Amygdala (tissue), 56 donors: ENCODE measurements around the gene BUD13.
"Not testable (repeated sequence)": the region's sequence is repeated elsewhere in the genome, so short reads cannot be mapped to it uniquely, and the experiment has no call there.

ENCODE experiments used
- DNase-seq, 56 donors: peaks; one replicate each; lab custom pipeline; 2025; lab: John Stamatoyannopoulos, UW

BUD13 gene, protein sequence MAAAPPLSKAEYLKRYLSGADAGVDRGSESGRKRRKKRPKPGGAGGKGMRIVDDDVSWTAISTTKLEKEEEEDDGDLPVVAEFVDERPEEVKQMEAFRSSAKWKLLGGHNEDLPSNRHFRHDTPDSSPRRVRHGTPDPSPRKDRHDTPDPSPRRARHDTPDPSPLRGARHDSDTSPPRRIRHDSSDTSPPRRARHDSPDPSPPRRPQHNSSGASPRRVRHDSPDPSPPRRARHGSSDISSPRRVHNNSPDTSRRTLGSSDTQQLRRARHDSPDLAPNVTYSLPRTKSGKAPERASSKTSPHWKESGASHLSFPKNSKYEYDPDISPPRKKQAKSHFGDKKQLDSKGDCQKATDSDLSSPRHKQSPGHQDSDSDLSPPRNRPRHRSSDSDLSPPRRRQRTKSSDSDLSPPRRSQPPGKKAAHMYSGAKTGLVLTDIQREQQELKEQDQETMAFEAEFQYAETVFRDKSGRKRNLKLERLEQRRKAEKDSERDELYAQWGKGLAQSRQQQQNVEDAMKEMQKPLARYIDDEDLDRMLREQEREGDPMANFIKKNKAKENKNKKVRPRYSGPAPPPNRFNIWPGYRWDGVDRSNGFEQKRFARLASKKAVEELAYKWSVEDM

GRCh38 chr11:116772443-116773202 lies at the start of gene BUD13:
Gene BUD13 (minus strand): TSS chr11:116772987. CDS start chr11:116772964, 23 bp downstream.
- peak; percentile 36 to 91 (median 80) for DNase-seq

DNA sequence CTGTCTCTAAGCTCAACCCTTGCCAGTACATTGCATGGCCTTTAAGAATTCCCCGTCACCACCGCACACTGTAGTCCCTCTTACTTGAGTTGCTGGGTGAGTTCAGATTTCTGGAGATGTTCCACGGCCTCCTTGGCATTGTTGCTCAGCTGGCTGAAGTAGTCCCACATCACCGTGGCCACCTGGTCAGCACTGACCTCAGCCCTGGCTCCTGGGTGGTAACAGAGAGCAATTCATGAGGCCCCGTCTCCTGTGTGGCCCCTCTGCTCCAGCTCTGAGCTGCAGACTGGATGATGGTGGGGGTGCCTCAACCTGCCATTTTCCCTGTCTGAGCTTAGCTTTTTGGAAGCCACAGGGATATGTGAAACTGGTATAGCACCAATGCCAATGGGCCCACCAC lies 49.8 kb upstream of the BUD13 start:
- DNase-seq: no peak

DNA sequence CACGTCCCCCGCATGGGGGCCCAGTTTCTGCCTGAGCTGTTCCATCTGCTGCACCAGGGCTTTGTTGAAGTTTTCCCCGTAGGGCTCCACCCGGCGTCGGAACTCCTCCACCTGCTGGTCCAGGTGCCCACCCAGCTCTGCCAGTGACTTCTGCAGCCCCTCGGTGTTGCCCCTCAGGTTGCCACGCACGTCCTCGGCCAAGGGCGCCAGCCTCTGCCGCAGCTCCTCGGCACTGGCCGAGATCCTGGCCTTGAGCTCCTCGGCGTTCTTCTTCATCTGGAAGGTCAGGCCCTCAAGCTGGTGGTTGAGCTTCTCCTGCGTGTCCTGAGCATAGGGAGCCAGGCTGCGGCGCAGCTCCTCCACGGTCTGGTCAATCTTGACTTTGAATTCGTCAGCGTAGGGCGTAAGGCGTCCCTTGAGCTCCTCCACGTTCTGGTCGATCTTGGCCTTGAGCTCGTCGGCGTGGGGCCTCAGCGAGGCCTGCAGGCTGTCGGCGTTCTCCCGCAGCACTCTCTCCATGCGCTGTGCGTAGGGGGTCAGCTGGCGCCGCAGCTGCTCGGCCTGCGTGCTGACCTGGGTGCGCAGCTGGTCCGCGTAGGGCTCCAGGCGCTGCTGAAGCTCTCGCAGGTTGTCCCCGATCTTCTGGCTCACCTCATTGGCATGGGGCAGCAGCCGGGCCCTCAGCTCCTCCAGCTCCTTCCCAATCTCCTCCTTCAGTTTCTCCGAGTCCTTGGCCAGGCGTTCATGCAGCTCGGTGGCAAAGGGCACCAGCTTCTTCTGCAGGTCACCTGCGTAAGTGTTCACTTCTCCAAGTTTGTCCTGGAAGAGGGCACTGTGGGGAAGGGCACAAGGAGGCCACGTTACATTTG lies 48.5 kb upstream of the BUD13 start:
- no peak for DNase-seq

- no peak for DNase-seq
Measured at GRCh38 chr11:116819049-116819448, 46.3 kb upstream of the BUD13 start.

- DNase-seq: no peak
Measured at GRCh38 chr11:116814502-116814901, 41.7 kb upstream of the BUD13 start.

GRCh38 chr11:116813781-116814471 lies 41.1 kb upstream of the BUD13 start:
- DNase-seq: no peak

DNA sequence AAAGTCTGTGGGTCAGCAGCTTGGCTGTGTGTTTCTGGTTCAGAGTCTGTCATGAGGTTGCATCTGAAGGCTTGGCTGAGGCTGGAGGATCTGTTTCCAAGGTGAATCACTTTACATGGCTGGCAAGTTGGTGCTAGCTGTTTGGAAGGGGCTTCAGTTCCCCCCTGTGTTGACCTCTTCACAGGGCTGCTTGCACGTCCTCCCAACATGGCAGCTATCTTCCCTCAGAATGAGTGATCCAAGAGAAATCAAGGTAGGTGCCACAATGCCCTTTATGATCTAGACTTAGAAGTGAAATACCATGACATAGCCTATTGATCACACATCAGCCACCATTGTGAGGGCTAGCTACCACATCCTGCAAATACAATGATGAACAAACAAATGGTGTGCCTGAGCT lies 40.4 kb upstream of the BUD13 start:
- DNase-seq: no peak

DNA sequence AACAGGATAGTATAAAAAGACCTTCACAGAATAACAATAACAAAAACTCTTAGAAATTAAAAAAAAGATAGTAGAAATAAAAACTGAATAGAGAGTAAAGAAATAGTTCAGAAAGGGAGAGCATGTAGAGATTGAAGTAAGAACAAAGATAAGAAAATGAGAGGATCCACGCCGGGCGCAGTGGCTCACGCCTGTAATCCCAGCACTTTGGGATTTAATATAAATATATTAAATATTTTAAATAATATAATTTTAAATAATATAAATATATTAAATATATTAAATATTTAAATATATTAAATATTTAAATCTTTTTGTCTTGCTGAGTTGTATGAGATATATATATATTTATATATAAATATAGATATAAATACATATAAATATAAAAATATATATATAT lies 39.3 kb upstream of the BUD13 start:
- no peak for DNase-seq

GRCh38 chr11:116811194-116811593 lies 38.4 kb upstream of the BUD13 start:
- DNase-seq: no peak

GRCh38 chr11:116808262-116809175 lies 35.7 kb upstream of the BUD13 start:
- no peak for DNase-seq

GRCh38 chr11:116807601-116808261 lies 34.9 kb upstream of the BUD13 start:
- DNase-seq: no peak

- DNase-seq: no peak
Measured at GRCh38 chr11:116804001-116804400, 31.2 kb upstream of the BUD13 start.

GRCh38 chr11:116801662-116802061 lies 28.9 kb upstream of the BUD13 start:
- not testable (repeated sequence) for DNase-seq

DNA sequence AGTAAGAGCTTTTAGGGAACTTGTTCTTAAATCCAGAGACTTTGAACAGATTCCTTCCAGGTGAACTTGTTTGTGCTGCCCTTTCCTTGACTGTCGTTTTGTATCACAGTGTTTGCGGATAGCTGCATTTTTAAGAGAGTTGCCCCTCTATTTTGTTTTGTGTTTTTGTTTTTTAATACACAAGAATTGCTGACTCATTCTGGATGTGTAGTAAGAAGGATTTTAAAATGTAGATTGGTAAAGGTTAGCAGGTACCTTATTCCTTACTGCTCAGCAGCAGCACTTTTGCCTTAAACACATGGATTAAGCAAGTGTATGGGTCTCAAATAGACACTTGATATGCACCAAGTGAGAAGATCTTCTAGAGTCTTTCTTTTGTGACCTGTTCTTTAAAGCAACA lies 27.8 kb upstream of the BUD13 start:
- DNase-seq: no peak

GRCh38 chr11:116798368-116798767 lies 25.6 kb upstream of the BUD13 start:
- DNase-seq: no peak

- DNase-seq: no peak
Measured at GRCh38 chr11:116797816-116798215, 25.0 kb upstream of the BUD13 start.

GRCh38 chr11:116796548-116796947 lies 23.8 kb upstream of the BUD13 start:
- DNase-seq: no peak

- DNase-seq: no peak
Measured at GRCh38 chr11:116794851-116795250, 22.1 kb upstream of the BUD13 start.
